HG03469 (cell line): ENCODE data around the gene SLCO3A1.

Experiments used
- ATAC-seq: cut with Tn5 transposase; IDR thresholded peaks from one replicate; pipeline ENCODE4 v1.9.1; 2021; ENCODE audit warnings: mild to moderate bottlenecking, moderate library complexity, moderate number of reproducible peaks; ENCODE audit not compliant: unreplicated experiment

The SLCO3A1 gene

GRCh38 chr15:91992945-91993344 lies 139.4 kb downstream of the SLCO3A1 start:
- ATAC-seq, result no peak

- ATAC-seq, result no peak
Observed at GRCh38 chr15:91995146-91995545, 141.6 kb downstream of the SLCO3A1 start.

- no peak for ATAC-seq
Observed at GRCh38 chr15:91997163-91997562, 143.7 kb downstream of the SLCO3A1 start.

GRCh38 chr15:92000709-92001108 lies 147.2 kb downstream of the SLCO3A1 start:
- ATAC-seq, result no peak

- ATAC-seq, result no peak
Observed at GRCh38 chr15:92001307-92001706, 147.8 kb downstream of the SLCO3A1 start.

- no peak for ATAC-seq
Observed at GRCh38 chr15:92002666-92003065, 149.2 kb downstream of the SLCO3A1 start.

- ATAC-seq, result no peak
Observed at GRCh38 chr15:92003515-92004067, 150.1 kb downstream of the SLCO3A1 start.

GRCh38 chr15:92005154-92005553 lies 151.6 kb downstream of the SLCO3A1 start:
- no peak for ATAC-seq

GRCh38 chr15:92006186-92007028 lies 152.9 kb downstream of the SLCO3A1 start:
- ATAC-seq, result no peak

GRCh38 chr15:92009162-92009561 lies 155.7 kb downstream of the SLCO3A1 start:
- ATAC-seq, result no peak

- ATAC-seq, result no peak
Observed at GRCh38 chr15:92011611-92012367, 158.3 kb downstream of the SLCO3A1 start.

GRCh38 chr15:92012368-92012629 lies 158.8 kb downstream of the SLCO3A1 start:
- ATAC-seq, result no peak

GRCh38 chr15:92012881-92013280 lies 159.4 kb downstream of the SLCO3A1 start:
- no peak for ATAC-seq

GRCh38 chr15:92014281-92015030 lies 160.9 kb downstream of the SLCO3A1 start:
- no peak for ATAC-seq

- no peak for ATAC-seq
Observed at GRCh38 chr15:92017882-92018534, 164.5 kb downstream of the SLCO3A1 start.

- no peak for ATAC-seq
Observed at GRCh38 chr15:92018535-92019239, 165.2 kb downstream of the SLCO3A1 start.

GRCh38 chr15:92019706-92020105 lies 166.2 kb downstream of the SLCO3A1 start:
- no peak for ATAC-seq

- no peak for ATAC-seq
Observed at GRCh38 chr15:92020207-92020606, 166.7 kb downstream of the SLCO3A1 start.

GRCh38 chr15:92020804-92021203 lies 167.3 kb downstream of the SLCO3A1 start:
- ATAC-seq, result no peak

- no peak for ATAC-seq
Observed at GRCh38 chr15:92021792-92022191, 168.3 kb downstream of the SLCO3A1 start.
